CD4-positive, CD25-positive, alpha-beta regulatory T cell (primary cell): Measurements from ENCODE around the gene TAS2R60. TPM values are rescaled to one million over a fixed set of nuclear protein-coding genes. Genes with fewer than 3 reads are reported as not detected.
"Not testable (repeated sequence)": the region's sequence is repeated elsewhere in the genome, so short reads cannot be mapped to it uniquely, and the experiment has no call there.

Source experiments
- ATAC-seq, 2 donors: fragments of 150-1000 bp; cut with Tn5 transposase; one replicate each; pipeline ENCODE4 v1.10.0; 2021; ENCODE audit warnings: low read depth in 2 of 2, moderate number of reproducible peaks in 2 of 2, moderate library complexity in 1 of 2
- DNase-seq, 3 donors: peaks; one replicate each; pipeline versions ENCODE4 v3.0.0 to v3.0.0-alpha.2; 2012 to 2022; ENCODE audit warnings: mixed read lengths in 1 of 3
- H3K27ac ChIP-seq: one replicate; pipeline ENCODE4 v1.7.0; 2013; ENCODE audit warnings: mild to moderate bottlenecking, low read length; ENCODE audit not compliant: insufficient read depth, poor library complexity, severe bottlenecking
- H3K27me3 ChIP-seq: one replicate; pipeline ENCODE4 v1.7.0; 2013; ENCODE audit warnings: low read length; ENCODE audit not compliant: control insufficient read depth, insufficient read depth
- H3K36me3 ChIP-seq: one replicate; pipeline ENCODE4 v1.7.0; 2013; ENCODE audit warnings: mild to moderate bottlenecking, low read length, moderate library complexity; ENCODE audit not compliant: control insufficient read depth, insufficient read depth
- H3K4me1 ChIP-seq: 2 replicates; pipeline ENCODE4 v1.7.0; 2013; ENCODE audit warnings: mild to moderate bottlenecking, low read length; ENCODE audit not compliant: insufficient read depth, control insufficient read depth, poor library complexity, severe bottlenecking
- H3K4me3 ChIP-seq: one replicate; pipeline ENCODE4 v1.7.0; 2013; ENCODE audit warnings: low read depth, mild to moderate bottlenecking, low read length, moderate library complexity
- H3K9me3 ChIP-seq, 2 experiments: 1 replicate in 1 of 2; 2 replicates in 1 of 2; pipeline ENCODE4 v1.7.0; 2013; ENCODE audit warnings: low read length in 2 of 2, mild to moderate bottlenecking in 1 of 2, moderate library complexity in 1 of 2; ENCODE audit not compliant: control insufficient read depth in 2 of 2
- H3K27ac Mint-ChIP-seq, 3 donors: one replicate each; pipeline ENCODE4 v1.8.0; 2020 to 2022; ENCODE audit warnings: mild to moderate bottlenecking in 3 of 3, mixed read lengths in 3 of 3, moderate library complexity in 2 of 3
- H3K27me3 Mint-ChIP-seq: one replicate; pipeline ENCODE4 v1.8.0; 2022; ENCODE audit warnings: mild to moderate bottlenecking, mixed read lengths
- H3K36me3 Mint-ChIP-seq: one replicate; pipeline ENCODE4 v1.8.0; 2020; ENCODE audit warnings: mixed read lengths
- H3K4me1 Mint-ChIP-seq, 4 donors: one replicate each; pipeline ENCODE4 v1.8.0; 2020 to 2022; ENCODE audit warnings: mixed read lengths in 4 of 4, mild to moderate bottlenecking in 1 of 4
- H3K4me3 Mint-ChIP-seq, 4 donors: one replicate each; pipeline ENCODE4 v1.8.0; 2020 to 2022; ENCODE audit warnings: mild to moderate bottlenecking in 4 of 4, mixed read lengths in 4 of 4, moderate library complexity in 3 of 4
- H3K9me3 Mint-ChIP-seq, 7 donors: one replicate each; pipeline ENCODE4 v1.8.0; 2020 to 2022; ENCODE audit warnings: mixed read lengths in 7 of 7, mild to moderate bottlenecking in 3 of 7, moderate library complexity in 2 of 7
- polyA plus RNA-seq, 4 donors: library from polyadenylated mRNA; unstranded; fragments of 300-500 nt; fragmentation: Illumina TruSeq; gene quantifications; one replicate each; pipeline ENCODE4 v1.2.3, GENCODE V29; 2021
- total RNA-seq: library from RNA; stranded (reverse); gene quantifications from one replicate; pipeline ENCODE4 v1.2.3, GENCODE V29; 2022

The TAS2R60 gene
- total and polyA plus RNA-seq, 5 donors from 2014 or later = 0.19 to 0.42 (median 0.20) TPM; not detected in 2

- Histone ChIP-seq H3K4me1 (no peaks in the 10 kb centered on the region), H3K4me3 (no peak overlapping the region), H3K27ac (no peak overlapping the region), H3K9me3 (no peaks in the 10 kb centered on the region), H3K27me3 (no peaks in the 10 kb centered on the region), H3K36me3 (peaks cover 13% of the 10 kb centered on the region)
- H3K4me1 Mint-ChIP-seq = peaks cover 0 to 5% (median 0%) of the 10 kb centered on the region in 4 donors
- no peak overlapping the region for H3K27ac Mint-ChIP-seq
- peaks cover 22% of the 10 kb centered on the region for H3K36me3 Mint-ChIP-seq
- DNase-seq (no peak), ATAC-seq (no peak)
- H3K27me3 Mint-ChIP-seq = no peaks in the 10 kb centered on the region
- H3K4me3 Mint-ChIP-seq = no peak overlapping the region
- H3K9me3 Mint-ChIP-seq = no peaks in the 10 kb centered on the region
Measured at GRCh38 chr7:143397710-143398530, 45.3 kb upstream of the TAS2R60 start.

GRCh38 chr7:143398616-143399015 lies 44.6 kb upstream of the TAS2R60 start:
- peaks cover 10% of the 10 kb centered on the region for H3K36me3 ChIP-seq
- no peak for ATAC-seq
- no peak overlapping the region for H3K4me3 ChIP-seq
- no peaks in the 10 kb centered on the region for H3K27me3 Mint-ChIP-seq
- peaks cover 0 to 7% (median 2%) of the 10 kb centered on the region in 4 donors for H3K4me1 Mint-ChIP-seq
- H3K27ac ChIP-seq = no peak overlapping the region
- no peaks in the 10 kb centered on the region for H3K27me3 ChIP-seq
- H3K4me3 Mint-ChIP-seq = no peak overlapping the region
- H3K4me1 ChIP-seq = no peaks in the 10 kb centered on the region
- H3K9me3 ChIP-seq = no peaks in the 10 kb centered on the region
- H3K36me3 Mint-ChIP-seq = peaks cover 19% of the 10 kb centered on the region
- DNase-seq = no peak
- no peak overlapping the region for H3K27ac Mint-ChIP-seq
- H3K9me3 Mint-ChIP-seq = no peaks in the 10 kb centered on the region

GRCh38 chr7:143399151-143399550 lies 44.1 kb upstream of the TAS2R60 start:
- ATAC-seq (no peak), DNase-seq (no peak)
- peaks cover 2% of the 10 kb centered on the region for H3K27me3 Mint-ChIP-seq
- Histone ChIP-seq H3K36me3 (peaks cover 10% of the 10 kb centered on the region), H3K27me3 (no peaks in the 10 kb centered on the region), H3K9me3 (no peaks in the 10 kb centered on the region), H3K4me3 (no peak overlapping the region), H3K4me1 (no peaks in the 10 kb centered on the region), H3K27ac (no peak overlapping the region)
- H3K4me3 Mint-ChIP-seq = no peak overlapping the region
- no peaks in the 10 kb centered on the region for H3K9me3 Mint-ChIP-seq
- H3K4me1 Mint-ChIP-seq = peaks cover 0 to 10% (median 4%) of the 10 kb centered on the region in 4 donors
- H3K36me3 Mint-ChIP-seq = peaks cover 13% of the 10 kb centered on the region
- no peak overlapping the region for H3K27ac Mint-ChIP-seq

GRCh38 chr7:143399642-143400041 lies 43.6 kb upstream of the TAS2R60 start:
- DNase-seq = no peak
- H3K27ac Mint-ChIP-seq = peak overlapping the region in 1 of 3 donors; percentile 26
- ATAC-seq = no peak

GRCh38 chr7:143401265-143401664 lies 42.0 kb upstream of the TAS2R60 start:
- peaks cover 10% of the 10 kb centered on the region for H3K36me3 Mint-ChIP-seq
- H3K4me1 Mint-ChIP-seq = peaks cover 0 to 29% (median 16%) of the 10 kb centered on the region in 4 donors
- Histone ChIP-seq H3K27me3 (no peaks in the 10 kb centered on the region), H3K4me3 (no peak overlapping the region), H3K4me1 (no peaks in the 10 kb centered on the region), H3K9me3 (no peaks in the 10 kb centered on the region), H3K27ac (no peak overlapping the region), H3K36me3 (peaks cover 7% of the 10 kb centered on the region)
- H3K4me3 Mint-ChIP-seq = no peak overlapping the region
- H3K27me3 Mint-ChIP-seq = peaks cover 4% of the 10 kb centered on the region
- DNase-seq = no peak
- H3K9me3 Mint-ChIP-seq = no peaks in the 10 kb centered on the region
- no peak for ATAC-seq
- H3K27ac Mint-ChIP-seq = no peak overlapping the region

More at GRCh38 chr7:143399642-143400041, 43.6 kb upstream of the TAS2R60 start:
- Histone ChIP-seq H3K9me3 (no peaks in the 10 kb centered on the region), H3K27ac (no peak overlapping the region), H3K27me3 (no peaks in the 10 kb centered on the region), H3K36me3 (peaks cover 10% of the 10 kb centered on the region), H3K4me1 (no peaks in the 10 kb centered on the region), H3K4me3 (no peak overlapping the region)
- Mint-ChIP-seq H3K36me3 (peaks cover 13% of the 10 kb centered on the region), H3K27me3 (peaks cover 4% of the 10 kb centered on the region), H3K4me3 (no peak overlapping the region), H3K4me1 (peaks cover 0 to 12% (median 6%) of the 10 kb centered on the region in 4 donors), H3K9me3 (no peaks in the 10 kb centered on the region)

GRCh38 chr7:143402233-143402632 lies 41.0 kb upstream of the TAS2R60 start:
- not testable (repeated sequence) for H3K27me3 ChIP-seq, H3K36me3 Mint-ChIP-seq, H3K4me1 ChIP-seq, H3K9me3 Mint-ChIP-seq, H3K4me3 Mint-ChIP-seq, H3K9me3 ChIP-seq, H3K27ac ChIP-seq, ATAC-seq, DNase-seq, H3K27me3 Mint-ChIP-seq, H3K36me3 ChIP-seq, H3K4me3 ChIP-seq
- peak overlapping the region in 1 of 3 donors; percentile 76 for H3K27ac Mint-ChIP-seq
- H3K4me1 Mint-ChIP-seq = peaks cover under 1 to 38% (median 21%) of the 10 kb centered on the region in 4 donors

- ATAC-seq (no peak), DNase-seq (no peak)
- Histone ChIP-seq H3K4me3 (no peak overlapping the region), H3K4me1 (peaks cover 27% of the 10 kb centered on the region), H3K27ac (no peak overlapping the region), H3K36me3 (no peaks in the 10 kb centered on the region), H3K27me3 (no peaks in the 10 kb centered on the region), H3K9me3 (no peaks in the 10 kb centered on the region)
- Mint-ChIP-seq H3K36me3 (peaks cover 4% of the 10 kb centered on the region), H3K27ac (peak overlapping the region; percentile 61 to 93 (median 79)), H3K27me3 (peaks cover 8% of the 10 kb centered on the region), H3K4me3 (peak overlapping the region; percentile 39 to 90 (median 44)), H3K4me1 (peaks cover 12 to 63% (median 38%) of the 10 kb centered on the region in 4 donors), H3K9me3 (peaks cover 0 to 2% (median 0%) of the 10 kb centered on the region in 7 donors)
Measured at GRCh38 chr7:143405173-143406001, 37.9 kb upstream of the TAS2R60 start.
